ENCODE measurements around the gene LDLRAD3. TPM values are rescaled to one million over a fixed set of nuclear protein-coding genes. Genes with fewer than 3 reads are reported as not detected.

Gene LDLRAD3
- total RNA-seq, 1 experiment from 2014 or later, result 38.8 TPM

DNA sequence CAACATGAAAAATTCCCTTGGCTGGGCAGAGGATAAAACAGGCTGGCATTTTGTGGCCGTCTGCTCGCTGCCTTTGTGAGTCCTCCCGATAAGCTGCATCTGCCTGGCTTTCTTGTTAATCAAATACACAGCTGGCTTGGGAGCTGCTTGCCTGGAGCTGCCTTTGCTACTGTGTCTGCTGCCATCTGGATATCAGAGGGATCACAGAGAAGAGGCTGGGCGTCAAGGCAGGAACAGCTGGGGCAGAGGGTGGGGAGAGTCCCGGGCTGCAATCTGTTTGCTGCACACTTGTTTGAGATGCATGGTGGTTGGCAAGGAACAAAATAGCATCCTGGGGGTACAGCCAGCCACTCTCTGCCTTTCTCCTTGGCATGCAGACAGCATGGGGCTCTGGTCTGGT, 309.4 kb downstream of the LDLRAD3 start:
- Histone ChIP-seq H3K9me3 (replicated peaks) (0 out of 2 replicates have a peak, but pooled peaks cover 5% of the 10 kb centered on the region), H3K27ac (no peak overlapping the region), H3K4me1 (peaks cover 11% of the 10 kb centered on the region), H3K4me3 (no peak overlapping the region), H3K36me3 (no peaks in the 10 kb centered on the region), H3K27me3 (no peaks in the 10 kb centered on the region)
- DNase-seq, result peak; percentile 85 to 87

DNA sequence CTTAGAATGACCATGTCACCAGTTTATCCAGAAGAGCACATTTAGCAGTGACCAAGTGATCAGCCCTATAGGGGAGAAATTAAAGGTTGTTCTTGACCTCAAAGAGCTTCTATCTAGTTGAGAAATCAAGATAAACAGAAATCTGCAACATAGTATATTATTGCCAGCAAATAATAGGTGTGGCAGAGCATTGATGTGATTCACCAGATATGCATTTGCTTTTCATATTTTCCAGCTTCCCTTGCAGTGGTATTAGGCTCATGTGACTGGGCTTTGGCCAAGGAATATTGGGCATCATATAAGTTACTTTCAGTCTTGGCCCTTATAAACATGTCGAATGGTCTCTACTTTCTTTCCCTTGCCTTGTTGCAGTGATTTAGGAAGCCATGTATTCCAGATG, 310.9 kb downstream of the LDLRAD3 start:
- Histone ChIP-seq H3K27ac (no peak overlapping the region), H3K4me1 (peaks cover 5% of the 10 kb centered on the region; the same call in 1 of the 2 replicates), H3K9me3 (replicated peaks) (0 out of 2 replicates have a peak, but pooled peaks cover 5% of the 10 kb centered on the region), H3K27me3 (no peaks in the 10 kb centered on the region), H3K36me3 (no peaks in the 10 kb centered on the region), H3K4me3 (no peak overlapping the region)
- no peak for DNase-seq

DNA sequence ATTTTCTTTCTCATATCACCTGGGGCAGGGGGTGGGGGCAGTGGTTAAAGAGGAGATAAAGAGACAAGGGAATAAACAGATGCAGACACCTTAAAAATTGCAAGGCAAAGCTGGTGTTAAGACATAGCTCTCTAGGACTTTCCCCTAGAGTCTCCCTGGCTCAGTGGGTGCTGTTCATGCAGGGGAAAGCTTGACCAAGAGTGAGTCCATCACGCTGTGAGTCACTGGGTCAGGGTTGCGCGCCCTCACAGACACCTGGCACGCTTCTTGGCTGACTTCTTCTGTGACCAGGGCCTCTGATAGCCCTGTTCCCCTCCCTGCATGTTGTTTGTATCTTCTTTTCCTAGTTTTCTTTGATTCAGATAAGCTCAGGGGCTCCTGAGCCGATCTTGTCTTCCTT, 313.5 kb downstream of the LDLRAD3 start:
- no peaks in the 10 kb centered on the region for H3K27me3 ChIP-seq
- H3K36me3 ChIP-seq, result no peaks in the 10 kb centered on the region
- H3K9me3 ChIP-seq (replicated peaks), result no peaks in the 10 kb centered on the region
- no peak for DNase-seq
- H3K27ac ChIP-seq, result no peak overlapping the region
- no peak overlapping the region for H3K4me3 ChIP-seq
- H3K4me1 ChIP-seq, result peaks cover 5% of the 10 kb centered on the region; the same call in 1 of the 2 replicates

DNA sequence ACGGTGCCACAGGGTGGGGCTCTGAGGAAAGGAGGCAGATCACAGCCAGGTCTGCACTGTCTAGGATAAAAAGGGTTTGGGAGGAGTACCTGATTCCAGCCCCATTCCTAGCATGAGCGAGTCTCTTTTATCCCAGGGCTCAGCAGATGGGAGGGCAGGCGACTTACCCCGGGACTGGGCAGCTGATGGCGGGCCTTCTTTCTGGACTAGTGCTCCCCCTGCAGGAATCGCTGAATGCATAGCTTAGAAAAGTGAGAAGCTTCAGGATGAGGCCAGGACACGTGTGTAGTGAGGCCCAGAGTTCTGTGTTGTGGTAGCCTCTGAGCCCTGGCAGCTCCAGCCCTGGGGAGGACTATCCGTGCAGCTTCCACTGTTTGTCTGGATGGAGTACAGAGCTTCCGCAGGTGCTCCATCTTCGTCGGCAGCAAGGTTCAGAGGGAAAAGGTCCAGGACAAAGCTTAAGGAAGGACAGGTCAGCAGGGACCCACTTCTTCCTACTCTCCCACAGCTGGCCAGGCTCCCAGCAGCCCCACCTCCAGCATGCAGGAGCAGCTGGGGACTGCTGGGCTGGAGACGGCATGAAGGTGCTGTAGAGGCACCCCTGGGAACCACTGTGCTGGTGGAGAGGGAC, 315.0 kb downstream of the LDLRAD3 start:
- H3K4me3 ChIP-seq, result no peak overlapping the region
- no peaks in the 10 kb centered on the region for H3K9me3 ChIP-seq (replicated peaks)
- H3K4me1 ChIP-seq, result no peaks in the 10 kb centered on the region; the same call in 1 of the 2 replicates
- H3K27ac ChIP-seq, result no peak overlapping the region
- no peaks in the 10 kb centered on the region for H3K36me3 ChIP-seq
- no peaks in the 10 kb centered on the region for H3K27me3 ChIP-seq
- DNase-seq, result peak; percentile 84 to 87

DNA sequence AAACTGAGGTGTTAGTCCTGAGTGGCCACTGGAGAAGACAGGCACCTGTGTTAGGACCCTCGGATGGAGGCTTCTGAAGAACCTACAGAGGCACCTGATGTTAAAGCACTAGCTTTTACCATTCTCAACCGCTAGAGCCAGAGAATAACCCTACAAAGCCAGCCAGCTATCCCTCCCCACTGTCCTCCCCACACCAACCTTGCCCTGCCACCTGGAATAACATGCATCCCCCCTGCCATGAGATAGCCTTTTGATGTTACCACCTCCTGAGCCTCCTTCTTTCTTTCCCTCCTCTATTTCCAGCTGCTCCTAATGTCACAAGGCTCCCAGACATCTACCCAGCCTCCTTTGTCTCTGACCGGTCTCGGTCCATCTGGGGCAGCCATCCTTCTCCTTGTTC, 317.2 kb downstream of the LDLRAD3 start:
- no peaks in the 10 kb centered on the region for H3K27me3 ChIP-seq

DNA sequence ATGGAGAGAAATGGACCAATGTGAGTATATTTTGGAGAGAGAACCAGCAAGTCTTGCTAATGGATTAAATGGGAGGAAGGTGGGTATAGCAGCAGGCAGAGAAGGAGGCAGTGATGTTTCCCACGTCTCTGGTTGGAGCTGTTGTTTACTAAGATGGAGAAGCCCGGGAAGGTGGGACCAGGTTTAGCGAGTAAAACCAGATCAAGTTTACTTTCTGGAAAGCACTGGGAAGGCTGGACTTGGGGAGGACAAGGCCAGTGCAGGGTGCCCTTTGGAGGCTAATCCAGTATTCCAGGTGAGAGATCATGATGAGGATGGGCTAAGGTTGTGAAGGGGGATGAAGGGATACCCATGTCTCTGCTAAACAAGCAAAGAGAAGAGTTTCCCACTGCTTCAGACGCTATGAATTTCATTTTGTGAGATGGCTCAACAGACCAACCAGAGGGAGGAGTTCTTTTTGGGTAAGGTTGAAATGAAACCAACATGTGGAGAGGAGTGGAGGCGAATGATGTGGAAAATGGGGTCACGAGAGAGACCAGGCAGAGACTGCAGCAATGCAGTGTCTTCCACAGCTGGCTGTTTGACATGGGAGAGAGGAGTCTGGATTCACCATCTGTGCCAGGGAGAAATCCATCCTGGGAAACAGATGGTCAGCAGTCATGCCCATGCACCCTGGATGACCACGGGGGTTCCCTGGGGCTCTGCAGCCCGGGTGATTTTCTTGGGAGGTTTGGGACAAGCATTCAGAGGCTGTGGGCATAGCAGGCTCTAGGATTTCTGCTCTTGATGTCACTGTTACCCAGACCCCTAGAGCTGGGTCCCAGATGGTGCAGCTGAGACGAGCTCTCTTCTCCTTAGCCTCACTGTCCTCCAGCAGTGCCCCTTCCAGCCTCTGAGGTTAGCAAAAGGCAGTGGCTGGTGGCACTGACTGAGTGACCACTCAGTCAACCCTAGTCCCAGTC, 320.4 kb downstream of the LDLRAD3 start:
- DNase-seq, result no peak
- no peak overlapping the region for H3K4me3 ChIP-seq
- H3K36me3 ChIP-seq, result no peaks in the 10 kb centered on the region
- H3K4me1 ChIP-seq, result no peaks in the 10 kb centered on the region
- no peaks in the 10 kb centered on the region for H3K9me3 ChIP-seq (replicated peaks)
- no peak overlapping the region for H3K27ac ChIP-seq
- H3K27me3 ChIP-seq, result no peaks in the 10 kb centered on the region

More for the DNA sequence above, 317.2 kb downstream of the LDLRAD3 start:
- Histone ChIP-seq H3K4me1 (no peaks in the 10 kb centered on the region), H3K4me3 (no peak overlapping the region), H3K36me3 (no peaks in the 10 kb centered on the region), H3K9me3 (replicated peaks) (no peaks in the 10 kb centered on the region), H3K27ac (no peak overlapping the region)
- no peak for DNase-seq

DNA sequence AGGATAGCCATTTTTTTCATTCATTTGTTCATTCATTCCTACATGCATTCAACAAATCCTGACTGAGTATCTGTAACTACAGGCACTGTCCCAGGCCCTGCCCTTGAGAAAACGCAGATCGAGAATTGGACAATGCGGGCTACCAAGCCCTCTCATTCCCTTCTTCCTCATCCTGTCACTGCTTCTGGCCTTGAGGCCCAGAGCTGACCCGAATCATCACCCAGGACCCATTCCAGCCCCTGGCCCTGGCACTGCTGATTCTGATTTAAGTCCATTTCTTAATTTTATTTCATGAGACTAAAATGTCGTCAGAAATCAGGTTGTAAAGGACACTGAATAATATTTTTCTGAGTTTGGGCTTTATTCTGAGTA, 321.1 kb downstream of the LDLRAD3 start:
- H3K27ac ChIP-seq, result no peak overlapping the region
- no peaks in the 10 kb centered on the region for H3K27me3 ChIP-seq
- no peak overlapping the region for H3K4me3 ChIP-seq
- H3K36me3 ChIP-seq, result no peaks in the 10 kb centered on the region
- H3K9me3 ChIP-seq (replicated peaks), result no peaks in the 10 kb centered on the region
- no peaks in the 10 kb centered on the region for H3K4me1 ChIP-seq
- no peak for DNase-seq

DNA sequence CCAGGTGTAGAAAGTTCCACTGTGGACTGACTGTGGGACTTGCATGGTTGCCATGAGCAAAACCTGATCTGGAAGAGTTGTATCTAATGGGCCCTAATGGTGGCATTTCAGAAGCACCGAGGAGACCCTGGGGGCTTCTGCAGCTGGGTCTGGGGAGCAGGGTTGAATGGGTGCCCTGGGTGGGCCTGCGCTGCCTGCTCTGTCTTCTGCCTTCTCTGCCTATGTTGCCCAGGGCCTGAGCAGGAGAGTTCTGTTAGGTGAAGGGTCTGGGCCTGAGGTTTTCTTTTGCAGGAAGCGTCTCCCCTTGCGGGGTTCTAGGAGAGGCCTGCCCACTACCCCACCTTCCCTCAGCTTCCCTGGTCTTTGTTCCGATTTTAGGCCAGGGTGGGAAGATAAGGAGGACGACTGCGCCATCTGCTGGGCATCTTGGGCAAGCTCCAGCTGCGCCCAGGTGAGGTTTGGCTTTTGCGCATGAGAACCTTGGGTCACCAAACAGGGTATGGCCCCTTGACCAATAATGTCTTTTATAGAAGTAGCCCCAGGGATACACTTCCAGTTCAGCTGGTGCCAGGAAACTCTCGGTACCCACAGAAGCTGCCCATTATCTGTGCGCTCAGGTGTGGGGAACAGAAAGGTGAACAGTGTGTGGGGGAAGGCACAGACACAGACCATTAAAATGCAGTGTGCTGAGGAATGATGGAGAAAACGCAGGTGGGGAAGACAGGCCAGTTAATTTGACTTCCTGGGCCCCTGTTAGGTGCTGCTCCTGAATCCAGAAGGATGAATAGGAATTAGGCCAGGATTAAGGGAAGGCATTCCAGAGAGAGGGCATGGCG, 322.1 kb downstream of the LDLRAD3 start:
- H3K27me3 ChIP-seq, result no peaks in the 10 kb centered on the region
- H3K27ac ChIP-seq, result no peak overlapping the region
- H3K4me1 ChIP-seq, result peaks cover 1% of the 10 kb centered on the region; the same call in 1 of the 2 replicates
- no peaks in the 10 kb centered on the region for H3K9me3 ChIP-seq (replicated peaks)
- H3K4me3 ChIP-seq, result no peak overlapping the region
- peak; percentile 53 to 79 for DNase-seq
- H3K36me3 ChIP-seq, result no peaks in the 10 kb centered on the region

DNA sequence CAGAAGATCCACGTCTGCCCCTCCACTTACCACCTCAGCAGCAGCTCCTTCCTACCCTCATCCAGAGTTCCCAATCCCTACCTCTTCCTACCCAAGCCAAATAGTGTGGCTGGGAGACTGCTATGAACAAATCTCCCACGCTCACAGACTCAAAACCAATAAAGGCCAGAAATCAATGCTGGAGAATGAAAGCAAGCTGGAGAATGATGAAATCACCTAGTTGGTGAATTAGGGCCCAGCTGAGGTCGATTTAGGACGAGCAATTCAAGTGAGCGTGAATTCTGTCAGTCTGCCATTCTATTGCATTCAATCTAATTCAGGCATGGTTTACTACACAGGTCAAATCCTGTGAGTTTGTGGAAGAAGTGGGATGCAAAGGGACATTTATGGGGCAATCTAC, 322.9 kb downstream of the LDLRAD3 start:
- H3K4me3 ChIP-seq, result no peak overlapping the region
- no peak overlapping the region for H3K27ac ChIP-seq
- 0 out of 2 replicates have a peak, but pooled peaks cover 2% of the 10 kb centered on the region for H3K36me3 ChIP-seq
- H3K9me3 ChIP-seq (replicated peaks), result no peaks in the 10 kb centered on the region
- H3K4me1 ChIP-seq, result peaks cover 8% of the 10 kb centered on the region; the same call in 1 of the 2 replicates
- no peak for DNase-seq
- H3K27me3 ChIP-seq, result no peaks in the 10 kb centered on the region

DNA sequence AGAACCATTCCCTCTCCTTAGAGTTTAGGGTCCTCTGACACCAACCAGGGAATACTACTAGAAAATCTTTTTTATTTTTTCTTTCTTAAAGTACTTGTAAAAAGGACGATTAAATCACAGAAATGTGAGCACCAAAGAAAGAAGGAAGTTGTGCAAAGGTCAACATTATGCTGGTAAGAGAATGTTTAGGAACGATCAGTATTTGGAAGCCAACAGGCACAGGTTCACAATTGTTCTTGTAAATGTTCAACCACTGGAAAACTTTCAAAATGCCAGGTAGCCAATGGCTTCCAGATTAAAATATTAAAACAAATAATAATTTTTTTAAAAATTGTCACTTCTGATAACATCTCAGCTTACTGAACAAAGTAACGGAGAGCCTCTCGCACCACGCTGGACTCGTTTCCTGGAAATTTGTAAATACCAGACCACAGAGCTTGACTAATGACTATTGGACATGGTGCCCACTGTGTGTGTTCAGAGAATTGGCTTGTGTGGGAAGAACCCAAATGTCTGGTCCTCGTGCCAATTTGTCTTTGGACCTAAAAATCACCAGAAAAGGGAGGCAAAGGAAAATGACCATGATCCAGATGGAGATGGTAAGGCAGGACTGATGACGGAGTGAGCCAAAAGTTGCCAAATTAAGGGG, 324.6 kb downstream of the LDLRAD3 start:
- DNase-seq, result no peak
- Histone ChIP-seq H3K9me3 (replicated peaks) (no peaks in the 10 kb centered on the region), H3K27me3 (no peaks in the 10 kb centered on the region), H3K4me1 (peaks cover 8% of the 10 kb centered on the region; the same call in 1 of the 2 replicates), H3K36me3 (peaks cover 2% of the 10 kb centered on the region; the same call in 1 of the 2 replicates), H3K4me3 (no peak overlapping the region), H3K27ac (no peak overlapping the region)

DNA sequence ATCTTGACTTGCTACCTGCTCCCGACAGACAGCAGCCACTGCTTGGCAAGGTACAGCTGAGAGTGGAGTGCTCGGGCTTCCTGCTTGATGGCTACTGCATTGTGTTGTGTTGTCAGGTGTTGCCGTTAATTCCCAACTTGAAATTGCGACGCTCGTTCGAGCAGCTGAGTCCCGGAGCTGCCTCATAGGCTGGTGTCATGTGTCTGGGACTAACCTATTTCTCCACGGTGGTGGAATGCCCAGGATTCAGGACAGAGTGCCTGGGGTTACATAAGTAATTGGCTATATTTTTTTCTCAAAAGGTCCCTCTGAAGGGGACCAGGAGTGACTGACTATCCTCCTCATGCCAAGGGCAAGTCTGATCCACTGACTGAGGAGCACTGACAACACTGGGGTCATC, 326.8 kb downstream of the LDLRAD3 start:
- Histone ChIP-seq H3K36me3 (peaks cover 2% of the 10 kb centered on the region; the same call in 1 of the 2 replicates), H3K4me1 (peaks cover 8% of the 10 kb centered on the region)
- DNase-seq, result peak; percentile 36 to 62

DNA sequence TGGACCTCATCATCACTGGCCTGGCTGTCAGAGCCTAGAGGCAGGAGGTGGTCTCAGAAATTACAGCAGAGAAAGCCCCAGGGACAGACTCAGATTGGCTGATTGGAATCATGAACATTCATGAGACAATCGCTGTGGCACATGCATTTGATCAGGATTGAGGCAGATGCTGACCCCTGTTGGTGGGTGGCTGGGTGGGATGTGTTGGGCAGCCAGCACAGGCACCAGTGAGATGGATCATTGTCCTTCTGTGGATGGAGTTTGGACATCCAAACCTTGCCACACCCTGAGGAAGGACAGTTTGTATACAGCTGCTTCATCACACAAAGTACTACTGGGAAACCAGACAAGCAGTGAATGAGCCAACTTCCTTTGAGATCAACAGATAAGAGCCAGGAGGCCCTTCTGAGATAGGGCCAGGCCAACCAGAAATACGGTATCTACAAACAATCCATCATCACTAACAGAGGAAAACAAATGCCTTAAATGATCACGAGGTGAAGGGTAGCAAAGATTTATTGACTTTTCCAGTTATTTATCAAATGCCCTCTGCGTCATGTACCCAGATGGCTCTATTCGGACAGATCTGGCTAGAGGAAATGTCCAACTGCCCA, 328.0 kb downstream of the LDLRAD3 start:
- Histone ChIP-seq H3K9me3 (replicated peaks) (no peaks in the 10 kb centered on the region), H3K27ac (no peak overlapping the region; the same call in 1 of the 2 replicates), H3K4me1 (peaks cover 8% of the 10 kb centered on the region), H3K27me3 (no peaks in the 10 kb centered on the region), H3K4me3 (no peak overlapping the region), H3K36me3 (peaks cover 2% of the 10 kb centered on the region; the same call in 1 of the 2 replicates)
- DNase-seq, result no peak

More for the DNA sequence above, 326.8 kb downstream of the LDLRAD3 start:
- H3K9me3 ChIP-seq (replicated peaks), result no peaks in the 10 kb centered on the region
- no peaks in the 10 kb centered on the region for H3K27me3 ChIP-seq
- H3K4me3 ChIP-seq, result no peak overlapping the region
- peak overlapping the region; percentile 54 for H3K27ac ChIP-seq

DNA sequence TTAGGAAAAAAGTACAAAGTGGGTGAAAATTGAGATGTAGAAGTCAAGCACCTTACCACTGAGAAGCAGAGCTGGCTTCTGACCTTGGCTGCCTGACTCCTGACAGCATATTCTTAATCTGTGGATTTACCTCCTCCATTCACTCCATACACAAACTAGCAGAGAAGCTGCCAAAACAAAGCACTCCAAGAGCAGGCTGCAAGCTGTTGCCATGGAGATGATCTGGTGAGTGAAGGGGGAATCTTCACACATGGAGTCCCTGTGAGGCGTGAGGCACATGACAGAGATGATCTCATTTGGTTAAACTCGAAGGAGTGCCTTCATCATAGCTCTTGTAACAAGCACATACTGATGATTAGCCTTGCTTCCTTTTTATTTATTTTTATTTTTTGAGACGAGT, 329.2 kb downstream of the LDLRAD3 start:
- Histone ChIP-seq H3K27me3 (no peaks in the 10 kb centered on the region), H3K9me3 (replicated peaks) (no peaks in the 10 kb centered on the region), H3K4me1 (peaks cover 11% of the 10 kb centered on the region), H3K27ac (no peak overlapping the region), H3K4me3 (no peak overlapping the region), H3K36me3 (peaks cover 2% of the 10 kb centered on the region; the same call in 1 of the 2 replicates)
- DNase-seq, result no peak

Measured in SJCRH30 (cell line).